OCI-LY7 (cell line): ENCODE data around the gene GRM5.

Experiments
- CTCF ChIP-seq: fragments of 200-600 bp; sonication (generic); conservative IDR thresholded peaks from 2 replicates; pipeline ENCODE4 v1.5.1; 2014; ENCODE audit warnings: mild to moderate bottlenecking, antibody characterized with exemption, low read length, moderate library complexity, mixed read lengths
- EZH2phosphoT487 ChIP-seq: fragments of 200-600 bp; sonication (generic); IDR thresholded peaks from 2 replicates; pipeline ENCODE4 v1.6.1; 2018; ENCODE audit warnings: low read depth, borderline replicate concordance, mild to moderate bottlenecking, mixed run types, antibody characterized with exemption, low read length, moderate library complexity, mixed read lengths

GRCh38 chr11:88809126-88809525 lies 256.7 kb downstream of the GRM5 start:
- TF ChIP-seq CTCF (no peak), EZH2phosphoT487 (no peak)
